Smooth muscle cell (in vitro differentiated cells): ENCODE measurements around the gene GSTT2B. TPM values are rescaled to one million over a fixed set of nuclear protein-coding genes. Genes with fewer than 3 reads are reported as not detected.

Experiments
- DNase-seq: peaks from one replicate; lab custom pipeline; 2025; ENCODE audit not compliant: unreplicated experiment; lab: John Stamatoyannopoulos, UW
- H2AFZ ChIP-seq: fragments of 200-600 bp; sonication (generic); 2 replicates; pipeline ENCODE4 v1.6.0; 2016; ENCODE audit warnings: antibody characterized with exemption, low read depth, mild to moderate bottlenecking
- H3F3A ChIP-seq: fragments of 200-600 bp; sonication (generic); 2 replicates; pipeline ENCODE4 v1.6.0; 2017; ENCODE audit warnings: antibody characterized with exemption, low read depth
- H3K27ac ChIP-seq: fragments of 200-600 bp; sonication (generic); 2 replicates; pipeline ENCODE4 v1.5.1; 2016; ENCODE audit warnings: low read depth, mild to moderate bottlenecking
- H3K27me3 ChIP-seq: fragments of 200-600 bp; sonication (generic); 2 replicates; pipeline ENCODE4 v1.6.1; 2016; ENCODE audit warnings: low read depth, mild to moderate bottlenecking
- H3K36me3 ChIP-seq: fragments of 200-600 bp; sonication (generic); 2 replicates; pipeline ENCODE4 v1.5.1; 2016; ENCODE audit warnings: low read depth
- H3K4me1 ChIP-seq: fragments of 200-600 bp; sonication (generic); 2 replicates; pipeline ENCODE4 v1.5.1; 2016; ENCODE audit warnings: low read depth
- H3K4me2 ChIP-seq: fragments of 200-600 bp; sonication (generic); 2 replicates; pipeline ENCODE4 v1.6.0; 2016; ENCODE audit warnings: mild to moderate bottlenecking
- H3K4me3 ChIP-seq: fragments of 200-600 bp; sonication (generic); 2 replicates; pipeline ENCODE4 v1.5.1; 2016; ENCODE audit warnings: mild to moderate bottlenecking
- H3K79me2 ChIP-seq: fragments of 200-600 bp; sonication (generic); 2 replicates; pipeline ENCODE4 v1.6.0; 2016; ENCODE audit warnings: low read depth, mild to moderate bottlenecking
- H3K9ac ChIP-seq: fragments of 200-600 bp; sonication (generic); 2 replicates; pipeline ENCODE4 v1.6.0; 2016; ENCODE audit warnings: low read depth
- H3K9me3 ChIP-seq: fragments of 200-600 bp; sonication (generic); replicated peaks from 2 replicates; pipeline ENCODE4 v1.5.1; 2016; ENCODE audit warnings: low read depth
- H4K20me1 ChIP-seq: fragments of 200-600 bp; sonication (generic); 2 replicates; pipeline ENCODE4 v1.6.0; 2016; ENCODE audit warnings: low read depth
- WGBS: methylation state at CpG from one replicate; pipeline ENCODE4 v1.1.7; 2016; ENCODE audit warnings: low lambda C conversion rate; 5-methylcytosine and 5-hydroxymethylcytosine counted together
- polyA plus RNA-seq: library from polyadenylated mRNA; unstranded; fragments of >200 nt; fragmentation: Nextera tagmentation; extraction: Ambion mirVana; gene quantifications from 2 replicates; pipeline ENCODE4 v1.2.1, GENCODE V29; 2016
- total RNA-seq: library from RNA; depleted of rRNA; stranded (reverse); fragments of >200 nt; gene quantifications from 2 replicates; pipeline ENCODE4 v1.2.3, GENCODE V29; 2014
- TF ChIP-seq, protein P1 (sequence below): fragments of 200-600 bp; sonication (generic); IDR thresholded peaks from 2 replicates; pipeline ENCODE4 v1.5.1; 2017; ENCODE audit warnings: borderline replicate concordance, mild to moderate bottlenecking, antibody characterized with exemption; ENCODE audit not compliant: insufficient read depth, poor library complexity, severe bottlenecking

Gene GSTT2B
- total and polyA plus RNA-seq, 2 experiments from 2014 or later: 2.0 TPM; not detected in 1

DNA sequence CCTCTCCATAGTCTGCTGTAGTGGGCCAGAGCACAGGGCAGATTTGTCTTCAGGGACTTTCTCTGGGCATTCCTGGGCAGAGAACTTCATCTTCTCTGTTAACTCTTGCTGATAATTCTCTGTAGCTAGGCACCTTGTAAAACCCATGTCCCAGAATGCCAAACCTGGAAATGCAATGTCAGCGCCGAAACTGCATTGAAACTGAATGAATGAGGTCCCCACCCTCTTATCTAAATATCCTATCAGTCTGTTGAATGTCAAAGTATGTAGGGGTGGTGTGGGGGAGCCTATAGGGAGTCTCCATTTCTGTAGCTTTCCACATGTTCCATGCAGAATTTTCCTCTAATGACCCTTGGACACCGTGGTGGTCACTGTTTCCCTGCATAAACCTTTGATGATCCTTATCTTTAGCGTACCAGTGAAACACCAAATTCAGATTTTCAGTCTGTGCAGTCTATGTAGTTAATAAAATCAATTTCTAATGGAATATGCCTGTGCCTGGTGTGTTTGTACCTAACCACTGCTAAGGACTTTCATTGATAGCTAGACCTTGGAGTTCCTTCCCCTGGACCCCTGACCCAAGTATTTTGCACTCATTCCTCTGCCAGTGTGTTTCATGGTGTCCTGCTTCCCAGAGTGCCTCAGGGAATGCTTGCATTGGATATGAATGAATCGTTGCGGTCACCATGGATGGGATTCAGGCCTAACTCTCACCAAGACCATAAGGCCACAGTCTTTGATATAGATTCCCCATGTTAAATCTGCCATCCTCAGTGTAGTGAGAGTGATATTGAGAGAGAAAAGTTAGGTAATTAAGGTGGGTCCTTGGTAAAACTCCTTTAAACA, 47.6 kb upstream of the GSTT2B start:
- DNase-seq: no peak
- no peaks in the 10 kb centered on the region for H3K27me3 ChIP-seq
- H3K9ac ChIP-seq: no peak overlapping the region
- no peak overlapping the region for H3K4me2 ChIP-seq
- H3K27ac ChIP-seq: no peak overlapping the region
- H3K4me3 ChIP-seq: no peak overlapping the region
- H3K9me3 ChIP-seq: no peaks in the 10 kb centered on the region
- peaks cover 22% of the 10 kb centered on the region for H3K79me2 ChIP-seq
- TF ChIP-seq, protein P1, sequence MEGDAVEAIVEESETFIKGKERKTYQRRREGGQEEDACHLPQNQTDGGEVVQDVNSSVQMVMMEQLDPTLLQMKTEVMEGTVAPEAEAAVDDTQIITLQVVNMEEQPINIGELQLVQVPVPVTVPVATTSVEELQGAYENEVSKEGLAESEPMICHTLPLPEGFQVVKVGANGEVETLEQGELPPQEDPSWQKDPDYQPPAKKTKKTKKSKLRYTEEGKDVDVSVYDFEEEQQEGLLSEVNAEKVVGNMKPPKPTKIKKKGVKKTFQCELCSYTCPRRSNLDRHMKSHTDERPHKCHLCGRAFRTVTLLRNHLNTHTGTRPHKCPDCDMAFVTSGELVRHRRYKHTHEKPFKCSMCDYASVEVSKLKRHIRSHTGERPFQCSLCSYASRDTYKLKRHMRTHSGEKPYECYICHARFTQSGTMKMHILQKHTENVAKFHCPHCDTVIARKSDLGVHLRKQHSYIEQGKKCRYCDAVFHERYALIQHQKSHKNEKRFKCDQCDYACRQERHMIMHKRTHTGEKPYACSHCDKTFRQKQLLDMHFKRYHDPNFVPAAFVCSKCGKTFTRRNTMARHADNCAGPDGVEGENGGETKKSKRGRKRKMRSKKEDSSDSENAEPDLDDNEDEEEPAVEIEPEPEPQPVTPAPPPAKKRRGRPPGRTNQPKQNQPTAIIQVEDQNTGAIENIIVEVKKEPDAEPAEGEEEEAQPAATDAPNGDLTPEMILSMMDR: no peak
- 92% methylated on average over 6 of the region's 6 CpGs for WGBS
- H3K4me1 ChIP-seq: peaks cover 12% of the 10 kb centered on the region
- H3K36me3 ChIP-seq: no peaks in the 10 kb centered on the region
- peaks cover 8% of the 10 kb centered on the region for H3F3A ChIP-seq
- H4K20me1 ChIP-seq: peaks cover 8% of the 10 kb centered on the region
- no peak overlapping the region for H2AFZ ChIP-seq

DNA sequence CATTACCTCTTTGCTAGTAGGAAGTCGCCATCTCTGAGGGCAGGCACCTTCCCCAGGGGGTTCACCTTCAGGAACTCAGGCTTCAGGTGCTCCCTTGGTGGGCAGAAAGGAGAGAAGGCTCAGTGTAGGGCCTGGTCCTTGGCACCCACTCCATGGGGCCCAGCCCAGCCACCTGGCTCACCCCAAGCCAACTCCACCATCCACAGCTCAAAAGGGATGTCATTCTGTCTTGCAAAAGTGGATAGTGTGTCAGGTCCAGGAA, 47.0 kb upstream of the GSTT2B start:
- Histone ChIP-seq H3K4me1 (peaks cover 12% of the 10 kb centered on the region), H3K79me2 (peaks cover 16% of the 10 kb centered on the region), H4K20me1 (peaks cover 8% of the 10 kb centered on the region), H3K27me3 (no peaks in the 10 kb centered on the region), H3K9ac (no peak overlapping the region), H2AFZ (no peak overlapping the region), H3K36me3 (no peaks in the 10 kb centered on the region), H3K4me2 (no peak overlapping the region), H3K4me3 (no peak overlapping the region), H3K9me3 (no peaks in the 10 kb centered on the region), H3F3A (peaks cover 8% of the 10 kb centered on the region), H3K27ac (no peak overlapping the region)
- DNase-seq: no peak
- 72% methylated on average over 1 of the region's 1 CpG for WGBS
- TF ChIP-seq, protein P1: no peak

DNA sequence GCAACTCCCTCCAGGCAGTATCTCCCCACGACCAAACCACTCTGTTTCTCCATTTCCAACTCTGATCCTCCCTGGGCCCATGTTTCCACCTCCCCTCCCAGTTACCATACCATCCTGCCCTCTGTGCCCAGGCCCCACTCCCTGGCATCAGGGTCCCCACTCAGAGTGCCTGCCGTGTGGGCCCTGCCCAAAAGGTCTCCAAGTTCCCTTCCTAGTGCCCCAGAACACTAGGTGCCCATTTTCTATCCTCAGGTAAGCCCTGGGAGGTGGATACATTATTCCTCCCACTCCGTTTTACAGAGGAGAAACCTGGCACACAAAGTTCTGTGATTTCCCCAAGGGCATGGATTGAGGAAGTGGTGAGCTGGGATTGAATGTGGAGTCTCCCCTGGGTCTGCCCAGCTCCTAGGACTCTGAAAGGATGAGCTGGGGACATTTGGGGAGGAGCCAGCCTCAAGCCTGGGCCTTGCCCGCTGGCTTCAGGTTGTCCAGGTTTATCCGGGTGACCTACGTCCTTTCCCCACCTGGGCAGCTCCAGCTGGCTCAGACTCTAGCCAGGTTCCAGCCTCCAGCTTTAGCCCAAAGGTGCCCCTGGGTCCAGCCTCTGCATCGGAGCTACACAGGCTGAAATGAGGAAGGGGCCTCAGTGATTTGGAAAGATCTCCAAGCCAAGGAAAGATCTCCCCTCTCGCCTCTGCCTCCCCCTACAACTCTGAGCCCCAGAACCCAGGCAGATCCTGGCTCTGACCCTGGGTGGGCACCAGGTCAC, 46.4 kb upstream of the GSTT2B start:
- no peak overlapping the region for H3K4me2 ChIP-seq

More for the DNA sequence above, 46.4 kb upstream of the GSTT2B start:
- peaks cover 11% of the 10 kb centered on the region for H3K79me2 ChIP-seq
- H3K4me1 ChIP-seq: peaks cover 11% of the 10 kb centered on the region
- TF ChIP-seq, protein P1: no peak
- H4K20me1 ChIP-seq: peaks cover 5% of the 10 kb centered on the region
- H3K27ac ChIP-seq: no peak overlapping the region
- no peak for DNase-seq
- WGBS: 84% methylated on average over 8 of the region's 8 CpGs
- no peak overlapping the region for H3K4me3 ChIP-seq
- H3K9ac ChIP-seq: no peak overlapping the region
- H3F3A ChIP-seq: peaks cover 8% of the 10 kb centered on the region
- no peaks in the 10 kb centered on the region for H3K9me3 ChIP-seq
- H3K27me3 ChIP-seq: no peaks in the 10 kb centered on the region
- H2AFZ ChIP-seq: no peak overlapping the region
- H3K36me3 ChIP-seq: no peaks in the 10 kb centered on the region
